Adrenal gland (tissue), 5 donors: Measurements from ENCODE around the gene SH2D1B.

Experiments
- POLR2A ChIP-seq, 2 donors: fragments of 450-650 bp; IDR thresholded peaks; one replicate each; pipeline ENCODE4 v1.6.1; 2017; ENCODE audit warnings: antibody characterized with exemption in 2 of 2, mild to moderate bottlenecking in 2 of 2, moderate library complexity in 1 of 2
- TF ChIP-seq, protein P1 (sequence below), 6 experiments: fragments of 450-650 bp in 4 of 6; fragments of 200-600 bp in 2 of 6; sonication (generic) in 1 of 6; IDR thresholded peaks; 1 replicate in 5 of 6; 2 replicates in 1 of 6; pipeline versions ENCODE4 v1.5.1 to v1.8.0; 2016 to 2021; ENCODE audit warnings: antibody characterized with exemption in 6 of 6, mild to moderate bottlenecking in 2 of 6, moderate library complexity in 1 of 6
- donor health status: DM: no; HTN: no; CAD: no.

- TF ChIP-seq, protein P1, sequence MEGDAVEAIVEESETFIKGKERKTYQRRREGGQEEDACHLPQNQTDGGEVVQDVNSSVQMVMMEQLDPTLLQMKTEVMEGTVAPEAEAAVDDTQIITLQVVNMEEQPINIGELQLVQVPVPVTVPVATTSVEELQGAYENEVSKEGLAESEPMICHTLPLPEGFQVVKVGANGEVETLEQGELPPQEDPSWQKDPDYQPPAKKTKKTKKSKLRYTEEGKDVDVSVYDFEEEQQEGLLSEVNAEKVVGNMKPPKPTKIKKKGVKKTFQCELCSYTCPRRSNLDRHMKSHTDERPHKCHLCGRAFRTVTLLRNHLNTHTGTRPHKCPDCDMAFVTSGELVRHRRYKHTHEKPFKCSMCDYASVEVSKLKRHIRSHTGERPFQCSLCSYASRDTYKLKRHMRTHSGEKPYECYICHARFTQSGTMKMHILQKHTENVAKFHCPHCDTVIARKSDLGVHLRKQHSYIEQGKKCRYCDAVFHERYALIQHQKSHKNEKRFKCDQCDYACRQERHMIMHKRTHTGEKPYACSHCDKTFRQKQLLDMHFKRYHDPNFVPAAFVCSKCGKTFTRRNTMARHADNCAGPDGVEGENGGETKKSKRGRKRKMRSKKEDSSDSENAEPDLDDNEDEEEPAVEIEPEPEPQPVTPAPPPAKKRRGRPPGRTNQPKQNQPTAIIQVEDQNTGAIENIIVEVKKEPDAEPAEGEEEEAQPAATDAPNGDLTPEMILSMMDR (IDR thresholded peaks at IDR 0.05) = no peak
- TF ChIP-seq POLR2A (IDR thresholded peaks at IDR 0.05) = no peak
These were observed 31.7 kb downstream of the SH2D1B start for GRCh38 chr1:162380061-162380846.
